Spinal cord (tissue), 10 donors: Measurements from ENCODE around the gene ABI1. TPM values are rescaled to one million over a fixed set of nuclear protein-coding genes. Genes with fewer than 3 reads are reported as not detected.
A peak's percentile ranks its signal among the peaks of the same experiment; 100 is the strongest.

ENCODE experiments used
- DNase-seq, 6 donors: peaks; one replicate each; pipeline versions ENCODE4 v3.0.0 to v3.0.0-alpha.2; 2013 to 2015; ENCODE audit warnings: low spot score in 6 of 6, low read depth in 4 of 6
- H3K27ac ChIP-seq: one replicate; pipeline ENCODE4 v1.5.1; 2013; ENCODE audit warnings: low read depth, low read length, control low read depth
- H3K27me3 ChIP-seq: one replicate; pipeline ENCODE4 v1.6.1; 2013; ENCODE audit warnings: low read length; ENCODE audit not compliant: control insufficient read depth, insufficient read depth
- H3K36me3 ChIP-seq: one replicate; pipeline ENCODE4 v1.6.1; 2013; ENCODE audit warnings: low read length; ENCODE audit not compliant: control insufficient read depth, insufficient read depth
- H3K4me1 ChIP-seq: one replicate; pipeline ENCODE4 v1.6.1; 2013; ENCODE audit warnings: low read length; ENCODE audit not compliant: control insufficient read depth, insufficient read depth
- H3K4me3 ChIP-seq: one replicate; pipeline ENCODE4 v1.5.1; 2013; ENCODE audit warnings: low read depth, low read length, control low read depth
- H3K9me3 ChIP-seq: one replicate; pipeline ENCODE4 v1.6.1; 2013; ENCODE audit warnings: low read length; ENCODE audit not compliant: control insufficient read depth, insufficient read depth
- WGBS: methylation state at CpG from one replicate; pipeline ENCODE4 v1.1.5; 2013; ENCODE audit warnings: missing lambda C conversion rate; ENCODE audit not compliant: insufficient coverage; 5-methylcytosine and 5-hydroxymethylcytosine counted together
- polyA plus RNA-seq, 2 donors: library from polyadenylated mRNA; unstranded; fragments of 120-200 nt; gene quantifications; one replicate each; pipeline ENCODE4 v1.2.1, GENCODE V29; 2013; ENCODE audit not compliant: insufficient read length in 2 of 2
- total RNA-seq, 2 donors: library from RNA; depleted of rRNA in 1 of 2; stranded (reverse); fragments of 120-200 nt in 1 of 2; fragments of >200 nt in 1 of 2; gene quantifications; one replicate each; pipeline versions ENCODE4 v1.2.3 to v1.2.4, GENCODE V29; 2013 to 2014
- donor health status: healthy.

The ABI1 gene
- total and polyA plus RNA-seq, 4 donors = 60.3 to 87.0 (median 76.2) TPM

GRCh38 chr10:26711324-26711723 lies 149.4 kb downstream of the ABI1 start:
- no peak for DNase-seq
- Histone ChIP-seq H3K27ac (no peak overlapping the region), H3K36me3 (peaks cover 39% of the 10 kb centered on the region), H3K9me3 (no peaks in the 10 kb centered on the region), H3K27me3 (no peaks in the 10 kb centered on the region), H3K4me1 (no peaks in the 10 kb centered on the region), H3K4me3 (no peak overlapping the region)
- WGBS = no CpG with 5 or more reads among the region's 5 CpGs

- H3K4me3 ChIP-seq = no peak overlapping the region
These were observed 153.8 kb downstream of the ABI1 start for GRCh38 chr10:26706936-26707335.

GRCh38 chr10:26706206-26706605 lies 154.6 kb downstream of the ABI1 start:
- WGBS = 98% methylated on average over 4 of the region's 6 CpGs
- DNase-seq = no peak
- Histone ChIP-seq H3K36me3 (peaks cover 47% of the 10 kb centered on the region), H3K4me3 (no peak overlapping the region), H3K9me3 (no peaks in the 10 kb centered on the region), H3K27ac (no peak overlapping the region), H3K27me3 (no peaks in the 10 kb centered on the region), H3K4me1 (no peaks in the 10 kb centered on the region)

More at GRCh38 chr10:26706936-26707335, 153.8 kb downstream of the ABI1 start:
- 75% methylated on average over 4 of the region's 10 CpGs for WGBS
- no peaks in the 10 kb centered on the region for H3K4me1 ChIP-seq
- no peak overlapping the region for H3K27ac ChIP-seq
- no peak for DNase-seq
- H3K36me3 ChIP-seq = peaks cover 44% of the 10 kb centered on the region
- H3K27me3 ChIP-seq = no peaks in the 10 kb centered on the region
- H3K9me3 ChIP-seq = no peaks in the 10 kb centered on the region

GRCh38 chr10:26703974-26704373 lies 156.8 kb downstream of the ABI1 start:
- H3K4me1 ChIP-seq = peaks cover 2% of the 10 kb centered on the region
- no peak overlapping the region for H3K27ac ChIP-seq
- no CpG with 5 or more reads among the region's 9 CpGs for WGBS
- H3K36me3 ChIP-seq = peaks cover 36% of the 10 kb centered on the region
- no peaks in the 10 kb centered on the region for H3K27me3 ChIP-seq
- DNase-seq = no peak
- H3K9me3 ChIP-seq = no peaks in the 10 kb centered on the region
- H3K4me3 ChIP-seq = no peak overlapping the region

DNA sequence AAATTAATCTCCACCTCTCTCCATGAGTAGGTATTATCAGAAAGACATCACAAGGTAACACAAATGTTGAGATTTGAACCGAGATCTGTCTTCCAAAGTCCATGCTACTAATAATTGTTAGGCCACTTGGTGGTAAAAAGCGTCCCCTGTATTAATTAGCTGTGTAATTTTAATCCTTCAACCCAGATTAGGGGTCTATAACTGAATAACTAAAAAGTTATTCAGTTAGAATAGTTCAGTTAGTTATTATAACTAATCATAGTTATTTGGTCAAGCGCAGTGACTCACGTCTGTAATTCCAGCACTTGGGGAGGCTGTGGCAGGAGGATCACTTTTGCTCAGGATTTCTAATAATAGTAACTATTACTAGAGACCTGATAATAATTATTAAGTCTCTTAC lies 157.7 kb downstream of the ABI1 start:
- H3K9me3 ChIP-seq = no peaks in the 10 kb centered on the region
- no peak overlapping the region for H3K27ac ChIP-seq
- H3K36me3 ChIP-seq = peaks cover 28% of the 10 kb centered on the region
- no peak for DNase-seq
- no peaks in the 10 kb centered on the region for H3K27me3 ChIP-seq
- no CpG with 5 or more reads among the region's 4 CpGs for WGBS
- H3K4me1 ChIP-seq = peaks cover 9% of the 10 kb centered on the region
- no peak overlapping the region for H3K4me3 ChIP-seq

DNA sequence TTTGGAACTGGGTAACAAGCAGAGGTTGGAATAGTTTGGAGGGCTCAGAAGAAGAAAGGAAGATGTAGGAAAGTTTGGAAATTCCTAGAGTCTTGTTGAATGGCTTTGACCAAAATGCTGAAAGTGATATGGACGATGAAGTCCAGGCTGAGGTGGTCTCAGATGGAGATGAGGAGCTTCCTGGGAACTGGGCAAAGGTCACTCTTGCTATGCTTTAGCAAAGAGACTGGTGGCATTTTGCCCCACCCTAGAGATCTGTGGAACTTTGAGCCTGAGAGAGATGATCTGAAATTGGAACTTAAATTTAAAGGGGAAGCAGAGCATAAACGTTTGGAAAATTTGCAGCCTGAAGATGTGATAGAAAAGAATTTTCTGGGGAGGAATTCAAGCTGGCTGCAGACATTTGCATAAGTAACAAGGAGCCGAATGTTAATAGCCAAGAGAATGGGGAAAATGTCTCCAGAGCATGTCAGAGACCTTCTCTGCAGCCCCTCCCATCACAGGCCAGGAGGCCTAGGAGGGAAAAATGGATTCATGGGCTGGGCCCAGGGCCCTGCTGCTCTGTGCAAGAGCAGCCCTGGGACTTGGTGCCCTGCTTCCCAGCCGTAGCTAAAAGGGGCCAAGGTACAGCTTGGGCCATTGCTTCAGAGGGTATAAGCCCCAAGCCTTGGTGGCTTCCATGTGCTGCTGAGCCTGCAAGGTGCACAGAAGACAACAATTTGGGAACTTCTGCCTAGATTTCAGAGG lies 159.7 kb downstream of the ABI1 start:
- WGBS = 74% methylated on average over 4 of the region's 4 CpGs
- DNase-seq = no peak
- H3K27me3 ChIP-seq = no peaks in the 10 kb centered on the region
- H3K27ac ChIP-seq = no peak overlapping the region
- no peaks in the 10 kb centered on the region for H3K9me3 ChIP-seq
- peaks cover 17% of the 10 kb centered on the region for H3K4me1 ChIP-seq
- H3K4me3 ChIP-seq = no peak overlapping the region
- H3K36me3 ChIP-seq = peaks cover 8% of the 10 kb centered on the region

- no peak for DNase-seq
- peaks cover 17% of the 10 kb centered on the region for H3K4me1 ChIP-seq
- peaks cover 3% of the 10 kb centered on the region for H3K36me3 ChIP-seq
- H3K9me3 ChIP-seq = no peaks in the 10 kb centered on the region
- no peak overlapping the region for H3K27ac ChIP-seq
- no peaks in the 10 kb centered on the region for H3K27me3 ChIP-seq
- WGBS = 100% methylated on average over 4 of the region's 7 CpGs
- H3K4me3 ChIP-seq = no peak overlapping the region
These were observed 161.1 kb downstream of the ABI1 start for GRCh38 chr10:26699631-26700030.

DNA sequence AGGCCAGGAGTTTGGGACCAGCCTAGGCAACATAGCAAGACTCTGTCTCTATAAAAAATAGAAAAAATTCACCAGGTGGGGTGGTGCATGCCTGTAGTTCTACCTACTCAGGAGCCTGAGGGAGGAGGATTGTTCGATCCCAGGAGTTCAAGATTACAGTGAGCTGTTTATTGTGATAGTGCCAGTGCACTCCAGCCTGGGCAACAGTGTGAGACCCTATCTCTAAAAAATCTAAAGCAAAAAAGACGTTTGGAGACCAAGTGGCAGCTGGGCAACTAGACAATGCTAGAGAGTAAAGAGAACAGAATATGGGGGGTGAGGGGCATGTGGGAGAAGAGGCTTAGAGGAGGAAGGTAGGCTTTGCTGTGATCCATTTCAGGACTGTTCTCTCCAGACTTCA lies 161.8 kb downstream of the ABI1 start:
- 86% methylated on average over 1 of the region's 2 CpGs for WGBS
- no peak overlapping the region for H3K4me3 ChIP-seq

DNA sequence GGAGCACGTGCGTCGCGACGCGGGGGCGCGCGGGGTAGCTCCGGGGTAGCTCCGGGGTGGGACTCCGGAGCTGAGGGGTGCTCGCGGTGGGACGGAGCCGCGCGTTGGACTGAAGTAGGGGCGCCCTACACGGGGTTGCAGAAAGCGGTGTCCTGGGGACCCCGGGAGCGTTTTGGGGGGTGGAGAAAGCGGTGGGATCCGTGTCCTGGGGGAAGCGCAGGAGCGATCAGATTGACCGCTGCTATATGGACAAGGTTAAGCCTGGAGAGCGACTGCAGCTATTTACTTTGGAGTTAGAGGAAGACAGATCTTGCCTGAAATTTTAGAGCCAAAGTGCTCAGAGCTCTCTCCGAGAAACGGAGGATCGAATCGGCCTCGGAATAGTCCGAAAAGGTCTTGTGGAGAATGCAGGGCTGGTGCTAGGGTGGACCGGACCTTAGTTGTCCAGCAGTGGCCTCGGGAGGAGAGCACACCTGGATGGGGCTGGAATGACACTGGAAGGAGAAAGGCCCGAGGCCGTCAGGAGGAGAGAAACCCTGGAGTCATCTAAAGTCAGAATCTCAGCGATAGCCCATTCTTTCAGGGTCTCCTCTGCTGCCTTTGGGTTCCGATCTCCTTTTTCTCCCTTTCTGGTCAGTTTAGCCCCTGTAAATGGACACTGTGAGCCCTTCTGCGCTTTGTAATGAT lies 162.7 kb downstream of the ABI1 start:
- DNase-seq = peak in 1 of 6 donors; percentile 20
- WGBS = under 1% methylated on average over 39 of the region's 42 CpGs
- H3K4me3 ChIP-seq = peak overlapping the region; percentile 87
- H3K9me3 ChIP-seq = no peaks in the 10 kb centered on the region
- peaks cover 3% of the 10 kb centered on the region for H3K36me3 ChIP-seq
- peaks cover 17% of the 10 kb centered on the region for H3K4me1 ChIP-seq
- no peaks in the 10 kb centered on the region for H3K27me3 ChIP-seq
- no peak overlapping the region for H3K27ac ChIP-seq

More for the DNA sequence above, 161.8 kb downstream of the ABI1 start:
- no peak for DNase-seq
- no peak overlapping the region for H3K27ac ChIP-seq
- H3K36me3 ChIP-seq = peaks cover 3% of the 10 kb centered on the region
- no peaks in the 10 kb centered on the region for H3K27me3 ChIP-seq
- H3K4me1 ChIP-seq = peaks cover 17% of the 10 kb centered on the region
- H3K9me3 ChIP-seq = no peaks in the 10 kb centered on the region
